PC-3 (cell line): ENCODE data around the gene WDFY4.

ENCODE experiments used
- CTCF ChIP-seq: fragments of 300-600 bp; sonication (generic); conservative IDR thresholded peaks from 2 replicates; pipeline ENCODE4 v1.5.1; 2017; ENCODE audit warnings: antibody characterized with exemption, low read depth, mild to moderate bottlenecking, low read length
- EZH2 ChIP-seq: fragments of 300-600 bp; sonication (generic); IDR thresholded peaks from one replicate; pipeline ENCODE4 v1.6.1; 2017; ENCODE audit warnings: antibody characterized with exemption, mild to moderate bottlenecking, low read length; ENCODE audit not compliant: unreplicated experiment
- EZH2phosphoT487 ChIP-seq: fragments of 300-600 bp; sonication (generic); IDR thresholded peaks from 2 replicates; pipeline ENCODE4 v1.6.1; 2018; ENCODE audit warnings: mild to moderate bottlenecking, antibody characterized with exemption, low read length, borderline replicate concordance

- TF ChIP-seq EZH2 (no peak), CTCF (no peak), EZH2phosphoT487 (no peak)
Measured at GRCh38 chr10:48985621-48986158, 301.0 kb downstream of the WDFY4 start.
